Measurements from ENCODE around the gene ERAS.
"Not testable (repeated sequence)": the region's sequence is repeated elsewhere in the genome, so short reads cannot be mapped to it uniquely, and the experiment has no call there.

Gene ERAS

GRCh38 chrX:48835524-48836329, 9.4 kb downstream of the ERAS start, which contains the start of gene PCSK1N:
TSS of gene PCSK1N (minus strand) at chrX:48835610. CDS start at chrX:48835532, 78 bp downstream.
- DNase-seq: peak; percentile 29

DNA sequence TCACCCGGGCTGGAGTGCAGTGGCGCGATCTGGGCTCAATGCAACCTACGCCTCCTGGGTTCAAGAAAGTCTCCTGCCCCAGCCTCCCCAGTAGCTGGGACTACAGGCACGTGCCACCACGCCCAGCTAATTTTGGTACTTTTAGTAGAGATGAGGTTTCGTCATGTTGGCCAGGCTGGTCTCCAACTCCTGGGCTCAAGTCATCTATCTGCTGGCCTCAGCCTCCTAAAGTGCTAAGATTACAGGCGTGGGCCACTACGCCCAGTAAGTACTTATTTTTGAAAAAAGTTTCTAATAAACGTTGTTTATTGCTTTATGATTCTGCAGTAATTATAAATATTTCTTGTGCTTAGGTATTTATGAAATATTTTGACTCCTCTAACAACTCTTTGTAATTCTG, 13.4 kb downstream of the ERAS start:
- DNase-seq: no peak

GRCh38 chrX:48848847-48849246, 22.5 kb downstream of the ERAS start:
- no peak for DNase-seq

DNA sequence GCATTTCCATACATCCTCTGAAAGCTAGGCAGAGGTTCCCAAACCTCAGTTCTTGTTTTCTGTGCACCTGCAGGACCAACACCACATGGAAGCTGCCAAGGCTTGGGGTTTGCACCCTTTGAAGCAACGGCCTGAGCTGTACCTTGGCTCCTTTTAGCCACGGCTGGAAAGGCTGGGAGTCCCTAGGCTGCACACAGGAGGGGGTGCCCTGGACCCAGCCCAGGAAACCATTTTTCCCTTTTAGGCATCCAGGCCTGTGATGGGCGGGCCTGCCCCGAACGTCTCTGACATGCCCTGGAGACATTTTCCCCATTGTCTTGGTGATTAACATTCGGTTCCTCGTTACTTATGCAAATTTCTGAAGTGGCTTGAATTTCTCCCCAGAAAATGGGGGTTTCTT, 26.5 kb downstream of the ERAS start:
- no peak for DNase-seq

DNA sequence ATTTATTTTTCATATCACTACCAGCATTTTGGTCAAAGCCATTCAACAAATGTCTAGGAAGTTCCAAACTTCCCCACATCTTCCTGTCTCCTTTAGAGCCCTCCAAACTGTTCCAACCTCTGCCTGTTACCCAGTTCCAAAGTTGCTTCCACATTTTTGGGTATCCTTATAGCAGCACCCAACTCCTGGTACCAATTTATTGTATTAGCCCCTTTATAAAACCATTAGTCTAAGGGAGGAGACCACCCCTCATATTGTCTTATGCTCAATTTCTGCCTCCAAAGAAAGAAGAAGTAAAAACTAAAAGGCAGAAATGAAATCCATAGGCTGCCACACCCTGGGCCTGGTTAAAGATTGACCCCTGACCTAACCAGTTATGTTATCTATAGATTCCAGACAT, 27.2 kb downstream of the ERAS start:
- not testable (repeated sequence) for DNase-seq

- DNase-seq: not testable (repeated sequence)
These were observed 27.9 kb downstream of the ERAS start for GRCh38 chrX:48854121-48854804.

GRCh38 chrX:48854898-48855297, 28.6 kb downstream of the ERAS start:
- DNase-seq: no peak

DNA sequence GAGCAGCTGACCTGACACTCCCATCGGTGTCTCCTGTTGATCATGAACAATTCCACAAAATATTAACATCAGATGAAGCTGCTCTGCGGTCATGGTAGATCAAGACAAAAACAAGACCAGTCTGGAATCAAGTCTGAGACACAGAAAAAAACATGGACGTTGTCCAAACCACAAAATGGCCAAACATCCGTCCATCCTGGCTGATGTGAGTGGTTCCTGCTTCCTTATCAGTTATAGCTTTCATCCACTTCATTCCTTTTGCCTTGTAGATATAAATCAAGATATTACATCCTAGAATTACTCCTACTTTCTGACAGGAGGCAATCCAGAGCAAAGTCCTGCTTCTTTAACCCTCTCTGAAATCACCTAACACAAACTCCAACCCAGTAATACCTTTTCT, 37.9 kb downstream of the ERAS start:
- DNase-seq: no peak

DNA sequence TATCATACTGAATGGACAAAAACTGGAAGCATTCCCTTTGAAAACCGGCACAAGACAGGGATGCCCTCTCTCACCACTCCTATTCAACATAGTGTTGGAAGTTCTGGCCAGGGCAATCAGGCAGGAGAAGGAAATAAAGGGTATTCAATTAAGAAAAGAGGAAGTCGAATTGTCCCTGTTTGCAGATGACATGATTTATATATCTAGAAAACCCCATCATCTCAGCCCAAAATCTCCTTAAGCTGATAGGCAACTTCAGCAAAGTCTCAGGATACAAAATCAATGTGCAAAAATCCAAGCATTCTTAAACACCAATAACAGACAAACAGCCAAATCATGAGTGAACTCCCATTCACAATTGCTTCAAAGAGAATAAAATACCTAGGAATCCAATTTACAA, 45.7 kb downstream of the ERAS start:
- DNase-seq: not testable (repeated sequence)

- not testable (repeated sequence) for DNase-seq
These were observed 50.6 kb downstream of the ERAS start for GRCh38 chrX:48876944-48877343.

Measured in NCI-H524 treated with DMSO at 0.1 percent for 48 hours (cell line).